H9 (cell line): ENCODE measurements around the gene MYL9. TPM values are rescaled to one million over a fixed set of nuclear protein-coding genes. Genes with fewer than 3 reads are reported as not detected.

Experiments used
- DNase-seq: peaks from one replicate; pipeline ENCODE4 v3.0.0-alpha.2; 2017
- H2AFZ ChIP-seq: one replicate; pipeline ENCODE4 v1.6.1; 2013; ENCODE audit warnings: mild to moderate bottlenecking, low read length, control low read depth, moderate library complexity
- H2AK5ac ChIP-seq: 2 replicates; pipeline ENCODE4 v1.6.1; 2013; ENCODE audit warnings: low read length, control low read depth, mixed read lengths; ENCODE audit not compliant: insufficient read length
- H2BK120ac ChIP-seq: one replicate; pipeline ENCODE4 v1.6.1; 2013; ENCODE audit warnings: low read depth, mild to moderate bottlenecking, low read length, control low read depth, inconsistent platforms; ENCODE audit not compliant: poor library complexity, severe bottlenecking
- H2BK12ac ChIP-seq: 2 replicates; pipeline ENCODE4 v1.6.1; 2013; ENCODE audit warnings: low read length, control low read depth, mixed read lengths, low read depth; ENCODE audit not compliant: insufficient read length
- H2BK15ac ChIP-seq: 2 replicates; pipeline ENCODE4 v1.6.1; 2013; ENCODE audit warnings: low read depth, low read length, control low read depth
- H2BK20ac ChIP-seq: one replicate; pipeline ENCODE4 v1.6.1; 2013; ENCODE audit warnings: low read depth, mild to moderate bottlenecking, low read length, control low read depth, inconsistent platforms; ENCODE audit not compliant: poor library complexity, severe bottlenecking
- H2BK5ac ChIP-seq: 2 replicates; pipeline ENCODE4 v1.6.1; 2013; ENCODE audit warnings: low read length, control low read depth, mixed read lengths; ENCODE audit not compliant: insufficient read length
- H3K14ac ChIP-seq: 2 replicates; pipeline ENCODE4 v1.6.1; 2013; ENCODE audit warnings: low read length, control low read depth; ENCODE audit not compliant: insufficient read depth
- H3K18ac ChIP-seq: 2 replicates; pipeline ENCODE4 v1.6.1; 2013; ENCODE audit warnings: low read depth, mild to moderate bottlenecking, mixed read lengths, low read length, control low read depth; ENCODE audit not compliant: insufficient read length
- H3K23ac ChIP-seq: 2 replicates; pipeline ENCODE4 v1.6.1; 2013; ENCODE audit warnings: low read length, control low read depth, mixed read lengths, low read depth; ENCODE audit not compliant: insufficient read length
- H3K23me2 ChIP-seq: 2 replicates; pipeline ENCODE4 v1.6.1; 2013; ENCODE audit warnings: low read depth, mild to moderate bottlenecking, mixed read lengths, low read length, control low read depth; ENCODE audit not compliant: insufficient read length, poor library complexity, severe bottlenecking
- H3K27ac ChIP-seq: 2 replicates; pipeline ENCODE4 v1.5.1; 2013; ENCODE audit warnings: low read length, control low read depth, mixed read lengths, low read depth; ENCODE audit not compliant: insufficient read length
- H3K27me3 ChIP-seq: 2 replicates; pipeline ENCODE4 v1.6.1; 2013; ENCODE audit warnings: low read length, control low read depth, inconsistent platforms; ENCODE audit not compliant: insufficient read depth
- H3K4ac ChIP-seq: 2 replicates; pipeline ENCODE4 v1.6.1; 2013; ENCODE audit warnings: low read depth, mild to moderate bottlenecking, control low read depth, inconsistent platforms, low read length, moderate library complexity
- H3K4me1 ChIP-seq: 2 replicates; pipeline ENCODE4 v1.6.1; 2013; ENCODE audit warnings: low read length, control low read depth, inconsistent platforms; ENCODE audit not compliant: insufficient read depth
- H3K4me2 ChIP-seq: 2 replicates; pipeline ENCODE4 v1.6.1; 2013; ENCODE audit warnings: low read length, control low read depth, mixed read lengths; ENCODE audit not compliant: insufficient read length, insufficient read depth
- H3K56ac ChIP-seq: 2 replicates; pipeline ENCODE4 v1.6.1; 2013; ENCODE audit warnings: low read depth, mild to moderate bottlenecking, mixed read lengths, low read length, control low read depth; ENCODE audit not compliant: insufficient read length
- H3K79me1 ChIP-seq: 2 replicates; pipeline ENCODE4 v1.6.1; 2013; ENCODE audit warnings: low read depth, mild to moderate bottlenecking, moderate library complexity, low read length, control low read depth, inconsistent platforms; ENCODE audit not compliant: insufficient read depth, poor library complexity, severe bottlenecking
- H3K79me2 ChIP-seq: 2 replicates; pipeline ENCODE4 v1.6.1; 2013; ENCODE audit warnings: low read length, control low read depth, inconsistent platforms; ENCODE audit not compliant: insufficient read depth
- H3K9ac ChIP-seq: 2 replicates; pipeline ENCODE4 v1.6.1; 2013; ENCODE audit warnings: low read length, control low read depth, mixed read lengths; ENCODE audit not compliant: insufficient read length; ENCODE audit errors: extremely low read depth
- H3K9me3 ChIP-seq: one replicate; pipeline ENCODE4 v1.6.1; 2013; ENCODE audit warnings: low read depth, low read length, inconsistent platforms; ENCODE audit not compliant: control insufficient read depth
- H3T11ph ChIP-seq: one replicate; pipeline ENCODE4 v1.6.1; 2013; ENCODE audit warnings: mild to moderate bottlenecking, low read length, control low read depth, inconsistent platforms
- H4K20me1 ChIP-seq: one replicate; pipeline ENCODE4 v1.6.1; 2013; ENCODE audit not compliant: control insufficient read depth, insufficient read length, insufficient read depth
- H4K5ac ChIP-seq: 2 replicates; pipeline ENCODE4 v1.6.1; 2013; ENCODE audit warnings: low read depth, mild to moderate bottlenecking, mixed read lengths, low read length, control low read depth; ENCODE audit not compliant: insufficient read length
- H4K8ac ChIP-seq: replicated peaks from 2 replicates; pipeline ENCODE4 v1.6.1; 2013; ENCODE audit warnings: low read length, control low read depth, mixed read lengths, low read depth; ENCODE audit not compliant: insufficient read length
- H4K91ac ChIP-seq: 2 replicates; pipeline ENCODE4 v1.6.1; 2013; ENCODE audit warnings: low read depth, mild to moderate bottlenecking, moderate library complexity, mixed read lengths, low read length, control low read depth; ENCODE audit not compliant: insufficient read length
- H3K27ac Mint-ChIP-seq, 3 experiments: 2 replicates in 2 of 3; 3 replicates in 1 of 3; pipeline ENCODE4 v1.8.0; 2020 to 2021; ENCODE audit warnings: mixed read lengths in 3 of 3, mild to moderate bottlenecking in 1 of 3, moderate library complexity in 1 of 3
- H3K27me3 Mint-ChIP-seq: 2 replicates; pipeline ENCODE4 v1.8.0; 2021; ENCODE audit warnings: low read depth, mild to moderate bottlenecking, moderate library complexity, mixed read lengths
- H3K36me3 Mint-ChIP-seq, 3 experiments: 2 replicates in 2 of 3; 3 replicates in 1 of 3; pipeline ENCODE4 v1.8.0; 2020 to 2021; ENCODE audit warnings: low read depth in 3 of 3, mixed read lengths in 3 of 3; ENCODE audit not compliant: insufficient read depth in 1 of 3
- H3K4me1 Mint-ChIP-seq, 2 experiments: 2 replicates each; pipeline ENCODE4 v1.8.0; 2020; ENCODE audit warnings: mixed read lengths in 2 of 2
- H3K4me3 Mint-ChIP-seq, 2 experiments: 2 replicates in 1 of 2; 3 replicates in 1 of 2; pipeline ENCODE4 v1.8.0; 2020 to 2021; ENCODE audit warnings: mild to moderate bottlenecking in 2 of 2, mixed read lengths in 2 of 2, moderate library complexity in 1 of 2
- H3K9me3 Mint-ChIP-seq, 2 experiments: 2 replicates in 1 of 2; 3 replicates in 1 of 2; pipeline ENCODE4 v1.8.0; 2020; ENCODE audit warnings: mild to moderate bottlenecking in 2 of 2, mixed read lengths in 2 of 2, moderate library complexity in 1 of 2
- CTCF ChIP-seq: fragments of 200-600 bp; sonication (generic); conservative IDR thresholded peaks from 3 replicates; pipeline ENCODE4 v1.8.0; 2021; ENCODE audit warnings: antibody characterized with exemption, mild to moderate bottlenecking
- WGBS: extraction: QIAGEN DNeasy Blood & Tissue Kit; methylation state at CpG from one replicate; pipeline ENCODE4 v1.1.7; 2013; ENCODE audit warnings: missing lambda C conversion rate, low lambda C conversion rate, mixed read lengths; ENCODE audit not compliant: insufficient read length; ENCODE audit errors: extremely low coverage; 5-methylcytosine and 5-hydroxymethylcytosine counted together
- total RNA-seq: library from RNA; stranded (reverse); gene quantifications from 2 replicates; pipeline ENCODE4 v1.2.1, GENCODE V29; 2021

Gene MYL9
- total RNA-seq, 1 experiment from 2014 or later: 218 TPM

- Histone ChIP-seq H3K27ac (no peak overlapping the region), H2BK15ac (no peak overlapping the region), H3K14ac (no peak overlapping the region), H3K4me1 (no peaks in the 10 kb centered on the region), H3K18ac (no peak overlapping the region), H4K5ac (no peak overlapping the region), H4K20me1 (no peaks in the 10 kb centered on the region), H3K27me3 (no peaks in the 10 kb centered on the region), H4K8ac (no peak overlapping the region), H3K56ac (no peak overlapping the region), H4K91ac (no peak overlapping the region), H3K9ac (no peak overlapping the region), H3K23ac (no peak overlapping the region), H3K79me1 (no peaks in the 10 kb centered on the region), H2AK5ac (no peak overlapping the region), H2BK20ac (no peak overlapping the region), H3K9me3 (no peaks in the 10 kb centered on the region), H3K4ac (no peak overlapping the region), H2BK12ac (no peak overlapping the region), H3K23me2 (no peaks in the 10 kb centered on the region), H3K4me2 (no peak overlapping the region), H3T11ph (no peak overlapping the region), H2BK120ac (no peak overlapping the region), H3K79me2 (no peaks in the 10 kb centered on the region), H2AFZ (no peak overlapping the region), H2BK5ac (no peak overlapping the region)
- DNase-seq: no peak
- Mint-ChIP-seq H3K36me3 (peaks cover 0 to 35% (median 27%) of the 10 kb centered on the region in 3 experiments; a peak in 6 of 7 replicates), H3K27ac (no peak overlapping the region), H3K4me1 (peaks cover 0 to 3% of the 10 kb centered on the region in 2 experiments; a peak in 2 of 4 replicates), H3K9me3 (no peaks in the 10 kb centered on the region), H3K4me3 (no peak overlapping the region), H3K27me3 (no peaks in the 10 kb centered on the region)
- TF ChIP-seq CTCF: no peak
- WGBS: no CpG with 5 or more reads among the region's 17 CpGs
These were observed 22.2 kb upstream of the MYL9 start for GRCh38 chr20:36519012-36519719.
